Retinal pigment epithelial cell (primary cell): ENCODE results near the gene PANX2.

Source experiments
- DNase-seq: peaks from one replicate; pipeline ENCODE4 v3.0.0-alpha.2; 2010; ENCODE audit warnings: low read depth
- H3K4me3 ChIP-seq: 2 replicates; pipeline ENCODE4 v1.5.1; 2011; ENCODE audit warnings: mild to moderate bottlenecking, low read length, control low read depth, moderate library complexity
- TF ChIP-seq, protein P1 (sequence below): conservative IDR thresholded peaks from 2 replicates; pipeline ENCODE4 v1.5.1; 2011; ENCODE audit warnings: low read depth, low read length, control low read depth, inconsistent platforms

Gene PANX2

DNA sequence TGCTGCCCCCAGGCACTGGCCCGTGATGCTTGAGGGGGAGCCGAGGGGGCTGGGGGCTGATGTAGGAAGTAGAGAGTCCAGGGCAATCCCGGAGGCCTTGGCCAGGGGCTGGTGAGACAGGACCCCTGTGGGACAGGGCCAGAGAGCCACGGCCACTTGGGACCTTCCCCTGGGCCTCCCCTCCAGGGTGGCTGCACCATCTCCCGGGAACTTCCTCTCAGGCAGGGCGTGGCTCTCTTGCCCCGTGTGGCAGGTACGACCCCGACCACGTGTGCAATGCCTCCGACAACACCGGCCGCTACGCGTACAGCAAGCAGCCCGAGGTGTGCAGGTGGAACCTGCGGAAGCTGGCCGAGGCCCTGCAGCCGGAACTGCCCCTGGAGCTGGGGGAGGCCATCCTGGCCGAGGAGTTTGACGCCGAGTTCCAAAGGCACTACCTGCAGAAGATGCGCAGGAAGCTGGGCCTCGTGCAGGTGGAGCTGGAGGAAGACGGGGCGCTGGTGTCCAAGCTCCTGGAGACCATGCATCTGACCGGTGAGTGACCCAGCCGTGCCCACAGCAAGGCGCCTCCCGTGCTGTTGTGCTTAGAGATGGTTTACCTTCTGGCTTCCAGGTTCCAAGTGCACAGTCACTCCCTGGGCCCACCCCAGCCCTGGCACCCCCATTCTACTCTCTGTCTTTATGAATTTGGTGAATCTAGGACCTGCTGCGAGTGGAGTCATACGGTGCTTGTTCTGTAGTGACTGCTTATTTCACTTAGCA, 40.0 kb downstream of the PANX2 start:
- TF ChIP-seq, protein P1, sequence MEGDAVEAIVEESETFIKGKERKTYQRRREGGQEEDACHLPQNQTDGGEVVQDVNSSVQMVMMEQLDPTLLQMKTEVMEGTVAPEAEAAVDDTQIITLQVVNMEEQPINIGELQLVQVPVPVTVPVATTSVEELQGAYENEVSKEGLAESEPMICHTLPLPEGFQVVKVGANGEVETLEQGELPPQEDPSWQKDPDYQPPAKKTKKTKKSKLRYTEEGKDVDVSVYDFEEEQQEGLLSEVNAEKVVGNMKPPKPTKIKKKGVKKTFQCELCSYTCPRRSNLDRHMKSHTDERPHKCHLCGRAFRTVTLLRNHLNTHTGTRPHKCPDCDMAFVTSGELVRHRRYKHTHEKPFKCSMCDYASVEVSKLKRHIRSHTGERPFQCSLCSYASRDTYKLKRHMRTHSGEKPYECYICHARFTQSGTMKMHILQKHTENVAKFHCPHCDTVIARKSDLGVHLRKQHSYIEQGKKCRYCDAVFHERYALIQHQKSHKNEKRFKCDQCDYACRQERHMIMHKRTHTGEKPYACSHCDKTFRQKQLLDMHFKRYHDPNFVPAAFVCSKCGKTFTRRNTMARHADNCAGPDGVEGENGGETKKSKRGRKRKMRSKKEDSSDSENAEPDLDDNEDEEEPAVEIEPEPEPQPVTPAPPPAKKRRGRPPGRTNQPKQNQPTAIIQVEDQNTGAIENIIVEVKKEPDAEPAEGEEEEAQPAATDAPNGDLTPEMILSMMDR: no peak
- DNase-seq: no peak

DNA sequence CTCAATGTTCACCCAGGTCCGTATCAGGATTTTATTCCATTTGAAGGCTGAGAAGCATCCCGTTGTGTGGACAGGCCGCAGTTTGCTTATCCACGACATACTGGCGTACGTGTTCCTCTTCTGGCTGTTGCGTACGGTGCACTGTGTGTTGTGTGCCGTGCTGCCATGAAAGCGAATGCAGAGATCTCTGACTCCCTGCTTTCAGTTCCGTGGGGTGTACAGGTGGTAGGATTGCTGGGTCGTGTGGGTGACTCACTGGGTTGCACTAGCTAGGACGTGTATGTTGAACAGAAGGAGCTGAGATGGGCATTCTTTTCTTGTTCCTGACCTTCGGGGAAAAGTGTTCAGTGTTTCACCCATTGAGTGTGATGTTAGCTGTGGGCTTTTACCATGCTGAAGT, 40.6 kb downstream of the PANX2 start:
- DNase-seq: no peak
- H3K4me3 ChIP-seq: no peak overlapping the region
- TF ChIP-seq, protein P1: no peak

More for the DNA sequence above, 40.0 kb downstream of the PANX2 start:
- H3K4me3 ChIP-seq: no peak overlapping the region

DNA sequence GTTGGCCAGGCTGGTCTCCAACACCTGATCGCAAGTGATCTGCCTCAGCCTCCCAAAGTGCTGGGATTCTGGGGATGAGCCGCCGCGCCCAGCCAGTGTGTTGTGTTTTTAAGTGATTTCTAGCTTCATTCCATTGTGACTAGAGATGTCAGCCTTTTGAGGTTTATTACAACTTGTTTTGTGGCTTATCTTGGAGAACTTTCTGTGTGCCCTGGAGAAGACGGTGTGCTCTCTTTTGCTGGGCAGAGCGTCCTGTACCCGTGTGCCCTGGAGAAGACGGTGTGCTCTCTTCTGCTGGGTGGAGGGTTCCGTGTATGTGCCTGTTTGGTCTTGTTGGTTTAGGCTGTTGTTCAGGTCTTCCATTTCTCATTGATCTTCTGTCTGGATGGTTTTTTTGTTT, 42.7 kb downstream of the PANX2 start:
- DNase-seq: no peak
- TF ChIP-seq, protein P1: no peak
- H3K4me3 ChIP-seq: no peak overlapping the region

DNA sequence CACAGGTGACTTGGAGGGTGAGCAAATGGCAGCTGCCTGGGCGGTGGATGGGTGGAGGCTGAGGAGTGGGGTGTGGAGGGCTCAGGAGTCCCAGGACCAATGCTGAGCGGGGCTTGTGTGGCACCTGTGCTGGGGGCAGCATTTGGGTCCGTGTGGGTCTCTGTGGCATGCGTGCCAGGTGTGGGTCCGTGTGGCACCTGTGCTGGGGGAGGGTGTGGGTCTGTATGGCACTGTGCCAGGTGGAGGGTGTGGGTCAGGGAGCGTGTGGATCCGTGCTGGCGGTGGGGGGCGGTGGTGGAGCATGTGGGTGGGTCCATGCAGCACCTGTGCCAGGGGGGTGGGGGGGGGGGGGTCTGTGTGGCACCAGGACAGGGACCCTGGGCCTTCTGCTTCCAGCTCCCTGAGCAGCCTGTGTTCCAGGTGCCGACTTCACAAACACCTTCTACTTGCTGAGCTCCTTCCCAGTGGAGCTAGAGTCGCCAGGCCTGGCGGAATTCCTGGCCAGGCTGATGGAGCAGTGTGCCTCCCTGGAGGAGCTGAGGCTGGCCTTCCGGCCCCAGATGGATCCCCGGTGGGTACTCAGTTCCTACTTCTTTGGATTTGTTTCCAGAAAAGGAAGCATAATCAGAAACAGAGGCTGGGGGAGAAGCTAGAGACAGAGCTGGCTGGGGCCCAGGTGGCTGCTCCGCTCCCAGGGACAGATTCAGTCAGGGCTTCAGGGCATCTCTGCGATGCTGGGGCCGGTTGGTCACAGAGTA, 44.9 kb downstream of the PANX2 start:
- H3K4me3 ChIP-seq: no peak overlapping the region
- TF ChIP-seq, protein P1: no peak
- DNase-seq: no peak

DNA sequence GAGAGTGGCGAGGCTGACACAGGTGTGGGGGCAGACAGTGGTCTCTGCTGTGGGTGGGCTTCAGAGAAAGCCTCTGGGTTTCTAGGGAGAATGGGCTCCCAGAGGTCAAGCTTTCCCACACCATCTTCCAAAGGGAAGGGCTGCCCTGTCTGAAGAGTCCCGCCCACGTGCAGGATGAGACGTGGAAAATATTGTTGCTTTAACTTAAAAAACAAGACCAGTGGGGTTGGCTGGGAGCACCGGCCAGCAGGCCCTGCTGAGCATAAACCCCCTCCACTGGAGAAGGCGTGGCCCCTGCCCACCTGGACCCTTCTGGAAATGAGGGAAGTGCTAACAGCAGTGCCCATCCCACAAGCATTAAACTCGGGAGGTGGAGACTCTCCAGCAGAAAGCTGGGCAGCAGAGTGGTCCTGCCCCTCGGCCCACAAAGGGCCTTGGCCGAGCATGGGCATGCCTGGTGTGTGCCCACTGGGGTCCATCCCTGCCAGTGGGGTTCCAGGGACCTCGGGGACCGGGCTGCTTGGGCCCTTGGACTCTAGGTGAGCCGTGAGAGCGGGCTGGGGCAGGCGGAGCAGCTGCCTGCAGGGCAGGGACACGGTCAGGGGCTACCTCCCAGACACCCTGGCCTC, 45.6 kb downstream of the PANX2 start:
- no peak overlapping the region for H3K4me3 ChIP-seq
- no peak for DNase-seq
- TF ChIP-seq, protein P1: no peak

DNA sequence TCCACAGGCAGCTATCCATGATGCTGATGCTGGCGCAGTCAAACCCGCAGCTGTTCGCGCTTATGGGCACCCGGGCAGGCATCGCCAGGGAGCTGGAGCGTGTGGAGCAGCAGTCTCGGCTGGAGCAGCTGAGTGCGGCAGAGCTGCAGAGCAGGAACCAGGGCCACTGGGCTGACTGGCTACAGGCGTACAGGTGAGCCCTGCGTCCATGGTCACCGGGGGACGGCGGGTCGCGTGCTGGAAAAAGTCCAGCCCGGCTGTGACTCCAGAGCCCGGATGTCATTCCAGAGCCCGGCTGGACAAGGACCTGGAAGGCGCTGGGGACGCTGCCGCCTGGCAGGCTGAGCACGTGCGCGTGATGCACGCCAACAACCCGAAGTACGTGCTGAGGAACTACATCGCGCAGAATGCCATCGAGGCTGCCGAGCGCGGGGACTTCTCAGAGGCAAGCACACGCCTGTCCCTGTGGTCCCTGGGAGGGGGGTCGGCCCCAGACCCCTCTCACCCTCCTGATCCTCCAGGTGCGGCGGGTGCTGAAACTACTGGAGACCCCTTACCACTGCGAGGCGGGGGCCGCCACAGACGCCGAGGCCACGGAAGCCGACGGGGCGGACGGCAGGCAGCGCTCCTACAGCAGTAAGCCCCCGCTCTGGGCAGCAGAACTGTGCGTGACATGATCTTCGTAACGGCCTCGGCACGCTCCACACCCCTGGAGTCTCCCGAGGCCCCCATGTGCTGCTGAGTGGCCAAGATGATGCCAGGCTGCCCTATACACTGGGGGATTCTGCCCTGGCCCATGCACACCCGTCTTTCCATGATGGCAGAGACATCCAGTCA, 46.4 kb downstream of the PANX2 start:
- H3K4me3 ChIP-seq: no peak overlapping the region
- TF ChIP-seq, protein P1: no peak
- DNase-seq: no peak
